Liver (tissue), 9 donors: ENCODE results near the gene ASTN1. TPM values are rescaled to one million over a fixed set of nuclear protein-coding genes. Genes with fewer than 3 reads are reported as not detected.

Source experiments
- DNase-seq: peaks from one replicate; pipeline ENCODE4 v3.0.0-alpha.2; 2017; ENCODE audit warnings: low spot score
- H3K27ac ChIP-seq, 2 donors: one replicate each; pipeline ENCODE4 v1.7.0; 2013; ENCODE audit warnings: inconsistent platforms in 2 of 2, low read length in 2 of 2, control low read depth in 1 of 2, low read depth in 1 of 2, mild to moderate bottlenecking in 1 of 2
- H3K27me3 ChIP-seq, 4 donors: one replicate each; pipeline versions ENCODE4 v1.6.1 to v1.7.0; 2013; ENCODE audit warnings: low read length in 3 of 4, inconsistent platforms in 1 of 4, mild to moderate bottlenecking in 1 of 4, moderate library complexity in 1 of 4; ENCODE audit not compliant: control insufficient read depth in 4 of 4, insufficient read depth in 4 of 4
- H3K36me3 ChIP-seq, 4 donors: one replicate each; pipeline versions ENCODE4 v1.6.1 to v1.7.0; 2013; ENCODE audit warnings: low read length in 3 of 4, mild to moderate bottlenecking in 3 of 4, low read depth in 1 of 4, moderate library complexity in 1 of 4; ENCODE audit not compliant: control insufficient read depth in 4 of 4, insufficient read depth in 3 of 4
- H3K4me1 ChIP-seq, 4 donors: one replicate each; pipeline versions ENCODE4 v1.6.1 to v1.7.0; 2013; ENCODE audit warnings: low read length in 3 of 4, mild to moderate bottlenecking in 3 of 4, moderate library complexity in 1 of 4; ENCODE audit not compliant: control insufficient read depth in 4 of 4, insufficient read depth in 4 of 4
- H3K4me3 ChIP-seq, 3 donors: one replicate each; pipeline versions ENCODE4 v1.6.1 to v1.7.0; 2013; ENCODE audit warnings: low read length in 3 of 3, control low read depth in 1 of 3, low read depth in 1 of 3, mild to moderate bottlenecking in 1 of 3
- H3K9ac ChIP-seq, 2 donors: one replicate each; pipeline ENCODE4 v1.7.0; 2013; ENCODE audit warnings: low read length in 2 of 2, mild to moderate bottlenecking in 2 of 2, moderate library complexity in 2 of 2, control low read depth in 1 of 2, low read depth in 1 of 2
- H3K9me3 ChIP-seq, 4 donors: one replicate each; pipeline versions ENCODE4 v1.6.1 to v1.7.0; 2013; ENCODE audit warnings: low read length in 3 of 4; ENCODE audit not compliant: control insufficient read depth in 4 of 4
- ATF3 ChIP-seq: IDR thresholded peaks from 2 replicates; pipeline ENCODE4 v1.6.1; 2016; ENCODE audit warnings: antibody characterized with exemption
- EGR1 ChIP-seq, 2 donors: IDR thresholded peaks; 2 replicates each; pipeline ENCODE4 v1.6.1; 2016 to 2018; ENCODE audit warnings: antibody characterized with exemption in 2 of 2, low read depth in 2 of 2
- FOXA1 ChIP-seq: IDR thresholded peaks from 2 replicates; pipeline ENCODE4 v1.6.1; 2016; ENCODE audit warnings: antibody characterized with exemption
- FOXA2 ChIP-seq: IDR thresholded peaks from 2 replicates; pipeline ENCODE4 v1.6.1; 2016; ENCODE audit warnings: antibody characterized with exemption
- GABPA ChIP-seq, 2 donors: IDR thresholded peaks in 1 of 2; conservative IDR thresholded peaks in 1 of 2; 2 replicates each; pipeline ENCODE4 v1.6.1; 2016; ENCODE audit warnings: antibody characterized with exemption in 2 of 2, mild to moderate bottlenecking in 1 of 2, moderate library complexity in 1 of 2
- HNF4A ChIP-seq, 2 donors: conservative IDR thresholded peaks; 2 replicates each; pipeline ENCODE4 v1.6.1; 2016; ENCODE audit warnings: antibody characterized with exemption in 2 of 2, mild to moderate bottlenecking in 2 of 2
- HNF4G ChIP-seq: IDR thresholded peaks from 2 replicates; pipeline ENCODE4 v1.6.1; 2016; ENCODE audit warnings: antibody characterized with exemption
- JUND ChIP-seq, 2 donors: IDR thresholded peaks; 2 replicates each; pipeline ENCODE4 v1.6.1; 2016; ENCODE audit warnings: antibody characterized with exemption in 2 of 2
- MAX ChIP-seq: IDR thresholded peaks from 2 replicates; pipeline ENCODE4 v1.6.1; 2016; ENCODE audit warnings: antibody characterized with exemption
- NR2F2 ChIP-seq: IDR thresholded peaks from 2 replicates; pipeline ENCODE4 v1.6.1; 2016; ENCODE audit warnings: antibody characterized with exemption
- RAD21 ChIP-seq, 2 donors: IDR thresholded peaks; 2 replicates each; pipeline ENCODE4 v1.6.1; 2016; ENCODE audit warnings: antibody characterized with exemption in 2 of 2, mild to moderate bottlenecking in 2 of 2
- REST ChIP-seq: IDR thresholded peaks from 2 replicates; pipeline ENCODE4 v1.6.1; 2016; ENCODE audit warnings: antibody characterized with exemption, mild to moderate bottlenecking
- RXRA ChIP-seq, 2 donors: IDR thresholded peaks; 2 replicates each; pipeline ENCODE4 v1.6.1; 2017 to 2018; ENCODE audit warnings: antibody characterized with exemption in 2 of 2, mild to moderate bottlenecking in 1 of 2
- SP1 ChIP-seq: IDR thresholded peaks from 2 replicates; pipeline ENCODE4 v1.6.1; 2018; ENCODE audit warnings: antibody characterized with exemption, mild to moderate bottlenecking
- TAF1 ChIP-seq: conservative IDR thresholded peaks from 2 replicates; pipeline ENCODE4 v1.6.1; 2016; ENCODE audit warnings: antibody characterized with exemption, mild to moderate bottlenecking
- YY1 ChIP-seq: IDR thresholded peaks from 2 replicates; pipeline ENCODE4 v1.6.1; 2016; ENCODE audit warnings: antibody characterized with exemption, mild to moderate bottlenecking
- ZBTB33 ChIP-seq: IDR thresholded peaks from 2 replicates; pipeline ENCODE4 v1.6.1; 2016; ENCODE audit warnings: antibody characterized with exemption
- WGBS: extraction: QIAGEN DNeasy Blood & Tissue Kit; methylation state at CpG from one replicate; pipeline ENCODE4 v1.1.7; 2013; 5-methylcytosine and 5-hydroxymethylcytosine counted together
- polyA plus RNA-seq, 2 donors: library from polyadenylated mRNA; stranded (reverse) in 1 of 2; unstranded in 1 of 2; fragments of 200-250 nt in 1 of 2; fragments of >200 nt in 1 of 2; fragmentation: Nextera tagmentation in 1 of 2; extraction: Ambion mirVana in 1 of 2; gene quantifications; one replicate each; pipeline versions ENCODE4 v1.2.1 to v1.2.3, GENCODE V29; 2013 to 2015
- total RNA-seq, 2 donors: library from RNA; depleted of rRNA; stranded (reverse); fragments of >200 nt; gene quantifications; one replicate each; pipeline ENCODE4 v1.2.3, GENCODE V29; 2014
- donor health status: healthy.
- donor health status: healthy.
- donor health status: healthy.
- donor health status: healthy.
- donor health status: healthy.

The ASTN1 gene
- total and polyA plus RNA-seq, 4 donors, result 0.10 to 0.28 (median 0.18) TPM

- DNase-seq, result no peak
- no peak for TF ChIP-seq FOXA2
- no peak for TF ChIP-seq ATF3
- no peak for TF ChIP-seq GABPA (IDR thresholded peaks at IDR 0.05 in 1 of 2, conservative IDR thresholded peaks at IDR 0.05 in 1 of 2)
- TF ChIP-seq TAF1, result no peak
- TF ChIP-seq HNF4A (conservative IDR thresholded peaks at IDR 0.05), result no peak
- TF ChIP-seq RAD21 (IDR thresholded peaks at IDR 0.05), result no peak
- TF ChIP-seq ZBTB33, result no peak
- no peak for TF ChIP-seq SP1
- TF ChIP-seq HNF4G, result no peak
- no peak for TF ChIP-seq FOXA1
- TF ChIP-seq YY1, result no peak
- no peak for TF ChIP-seq REST
- no peaks in the 10 kb centered on the region for H3K9me3 ChIP-seq
- H3K9ac ChIP-seq, result no peak overlapping the region
- H3K4me3 ChIP-seq, result no peak overlapping the region
- WGBS, result 92% methylated on average over 13 of the region's 13 CpGs
- H3K36me3 ChIP-seq, result no peaks in the 10 kb centered on the region
- no peaks in the 10 kb centered on the region for H3K4me1 ChIP-seq
- no peak overlapping the region for H3K27ac ChIP-seq
- H3K27me3 ChIP-seq, result no peaks in the 10 kb centered on the region
Measured at GRCh38 chr1:176879784-176880620, 284.5 kb downstream of the ASTN1 start.

GRCh38 chr1:176878750-176879536, 285.6 kb downstream of the ASTN1 start:
- Histone ChIP-seq H3K4me1 (no peaks in the 10 kb centered on the region), H3K27me3 (no peaks in the 10 kb centered on the region), H3K36me3 (no peaks in the 10 kb centered on the region), H3K4me3 (no peak overlapping the region), H3K9ac (no peak overlapping the region), H3K27ac (no peak overlapping the region), H3K9me3 (no peaks in the 10 kb centered on the region)
- no peak for TF ChIP-seq EGR1 (IDR thresholded peaks at IDR 0.05; ENCODE audit: low read depth in 2 of 2)
- TF ChIP-seq JUND (IDR thresholded peaks at IDR 0.05), result no peak
- no peak for TF ChIP-seq SP1
- no peak for TF ChIP-seq FOXA2
- no peak for TF ChIP-seq RXRA (IDR thresholded peaks at IDR 0.05)
- no peak for TF ChIP-seq HNF4A (conservative IDR thresholded peaks at IDR 0.05)
- TF ChIP-seq NR2F2, result no peak
- no peak for TF ChIP-seq MAX
- no peak for TF ChIP-seq ZBTB33
- 79% methylated on average over 12 of the region's 12 CpGs for WGBS
- no peak for DNase-seq
